HG03565 (cell line): ENCODE measurements around the gene HIGD1B.
A peak's percentile ranks its signal among the peaks of the same experiment; 100 is the strongest.

ENCODE experiments used
- ATAC-seq: cut with Tn5 transposase; IDR thresholded peaks from one replicate; pipeline ENCODE4 v1.9.1; 2021; ENCODE audit warnings: mild to moderate bottlenecking, moderate library complexity; ENCODE audit not compliant: unreplicated experiment

The HIGD1B gene

DNA sequence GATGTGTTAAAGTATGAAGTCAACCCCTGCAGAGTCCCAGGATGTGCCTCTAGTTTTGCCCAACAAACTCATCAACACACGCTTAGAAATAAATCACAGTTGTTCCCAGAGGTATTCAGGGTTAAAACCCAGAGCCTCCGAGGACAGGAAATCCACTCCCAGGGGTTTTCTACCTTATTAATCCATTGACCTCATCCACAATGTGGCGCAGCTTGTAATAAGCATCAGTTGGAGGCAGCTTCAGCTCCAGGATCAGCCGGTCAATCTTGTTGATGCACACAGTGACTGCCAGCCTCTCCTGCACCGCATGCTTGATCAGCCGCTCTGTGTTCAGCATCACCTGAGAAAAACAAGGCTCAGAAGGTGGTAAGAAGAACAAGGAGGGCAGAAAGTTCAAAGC, 28.1 kb downstream of the HIGD1B start:
- ATAC-seq: no peak

DNA sequence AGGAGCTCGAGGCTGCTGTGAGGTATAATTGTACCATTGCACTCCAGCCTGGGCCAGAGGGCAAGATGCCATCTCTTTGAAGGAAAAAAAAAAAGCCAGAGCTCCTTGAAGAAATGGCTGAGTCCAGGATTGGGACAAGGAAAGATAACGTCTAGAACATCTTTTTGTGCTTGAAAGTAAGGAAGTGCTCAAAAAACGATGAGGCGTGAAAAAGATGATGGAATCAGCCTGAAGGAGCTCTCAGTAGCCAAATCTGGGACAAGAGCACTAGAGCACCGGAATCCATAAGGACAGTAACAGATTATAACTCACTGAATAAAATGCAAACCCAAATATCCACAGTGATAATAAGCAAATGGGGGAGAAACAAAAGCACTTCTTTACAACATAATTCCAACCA, 29.4 kb downstream of the HIGD1B start:
- ATAC-seq: no peak

- no peak for ATAC-seq
Observed at GRCh38 chr17:44878627-44879221, 31.0 kb downstream of the HIGD1B start.

GRCh38 chr17:44879376-44879775, 31.7 kb downstream of the HIGD1B start:
- ATAC-seq: no peak

GRCh38 chr17:44880062-44880461, 32.4 kb downstream of the HIGD1B start:
- no peak for ATAC-seq

DNA sequence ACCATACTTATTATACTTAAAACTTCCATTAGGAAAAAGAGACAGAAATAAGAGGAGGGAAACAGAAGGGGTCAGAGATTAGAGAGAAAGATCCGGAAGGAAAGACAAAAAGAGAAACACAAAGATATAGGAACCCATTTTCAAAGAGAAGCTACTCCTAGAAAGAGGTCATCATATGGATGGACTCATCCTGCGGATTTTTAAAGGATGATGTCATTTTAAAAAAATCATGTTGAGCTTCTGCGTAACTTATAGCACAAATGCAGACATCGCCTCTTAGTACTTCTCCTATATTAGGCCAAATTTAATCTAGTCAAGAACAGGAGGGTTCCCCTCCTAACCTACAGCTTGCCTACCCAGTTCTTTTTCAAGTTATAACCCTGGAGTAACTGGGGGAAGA, 33.5 kb downstream of the HIGD1B start:
- ATAC-seq: no peak

DNA sequence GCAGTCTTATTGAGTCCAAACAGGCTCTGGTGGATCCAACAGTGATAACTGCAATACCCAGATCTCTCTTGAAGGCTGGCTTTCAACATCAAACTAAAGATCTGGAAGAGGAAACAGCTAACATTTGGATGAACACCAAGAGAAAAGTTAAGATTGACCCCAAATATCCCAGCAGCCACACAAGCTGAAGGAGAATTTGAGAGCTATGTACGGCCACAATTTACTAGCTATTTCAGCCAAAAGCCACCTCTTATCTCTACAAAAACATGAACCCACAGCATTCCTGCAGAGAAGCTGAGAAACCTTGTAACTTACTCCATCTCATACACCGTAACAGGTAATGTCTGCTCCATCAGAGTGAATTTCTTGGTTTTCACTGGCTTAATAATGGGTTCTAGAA, 37.3 kb downstream of the HIGD1B start:
- no peak for ATAC-seq

DNA sequence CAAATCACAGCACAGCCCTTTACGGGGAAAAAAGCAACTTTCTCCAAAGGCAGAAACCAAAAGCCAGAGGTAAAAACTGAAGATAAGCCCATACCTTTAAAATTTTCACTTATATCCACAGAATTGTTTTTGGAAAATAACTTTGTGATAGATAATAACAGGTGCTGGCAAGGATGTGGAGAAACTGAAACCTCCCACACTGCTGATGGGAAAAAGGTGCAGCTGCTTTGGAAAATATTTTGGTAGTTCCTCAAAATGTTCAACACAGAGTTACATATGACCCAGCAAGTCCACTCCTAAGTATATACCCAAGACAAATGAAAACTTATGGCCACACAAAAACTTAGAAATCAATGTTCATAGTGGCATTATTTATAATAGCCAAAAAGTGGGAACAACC, 39.3 kb downstream of the HIGD1B start:
- no peak for ATAC-seq

GRCh38 chr17:44887971-44888954, 40.6 kb downstream of the HIGD1B start:
- ATAC-seq: no peak

- no peak for ATAC-seq
Observed at GRCh38 chr17:44889003-44889402, 41.3 kb downstream of the HIGD1B start.

GRCh38 chr17:44892250-44892649, 44.6 kb downstream of the HIGD1B start:
- no peak for ATAC-seq

- no peak for ATAC-seq
Observed at GRCh38 chr17:44894642-44895041, 47.0 kb downstream of the HIGD1B start.

DNA sequence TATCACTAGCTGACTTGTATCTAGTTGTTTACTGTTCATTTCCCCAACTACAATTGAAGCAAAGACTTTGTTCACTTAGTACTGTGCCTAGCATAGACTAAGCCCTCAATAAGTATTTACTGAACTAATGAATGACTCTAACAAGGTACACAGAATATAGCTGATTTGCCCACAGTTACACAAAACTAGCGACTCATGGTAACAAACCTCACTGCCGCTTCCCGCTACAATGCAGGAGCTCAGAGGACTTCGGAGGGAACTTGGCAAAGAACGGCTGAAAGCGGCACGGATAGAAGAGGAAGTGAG, 51.0 kb downstream of the HIGD1B start:
- peak; percentile 14 for ATAC-seq

GRCh38 chr17:44899074-44899782, 51.5 kb downstream of the HIGD1B start, which contains the start of gene EFTUD2:
Gene EFTUD2, minus strand, starts transcription at chr17:44899445. Its CDS starts 4,924 bp downstream, at chr17:44894521.
- peak; percentile 69 for ATAC-seq
